GM19455 (cell line): Measurements from ENCODE around the gene OCEL1.
A peak's percentile ranks its signal among the peaks of the same experiment; 100 is the strongest.

Source experiments
- ATAC-seq: cut with Tn5 transposase; IDR thresholded peaks from one replicate; pipeline ENCODE4 v1.9.1; 2021; ENCODE audit not compliant: unreplicated experiment

Gene OCEL1

DNA sequence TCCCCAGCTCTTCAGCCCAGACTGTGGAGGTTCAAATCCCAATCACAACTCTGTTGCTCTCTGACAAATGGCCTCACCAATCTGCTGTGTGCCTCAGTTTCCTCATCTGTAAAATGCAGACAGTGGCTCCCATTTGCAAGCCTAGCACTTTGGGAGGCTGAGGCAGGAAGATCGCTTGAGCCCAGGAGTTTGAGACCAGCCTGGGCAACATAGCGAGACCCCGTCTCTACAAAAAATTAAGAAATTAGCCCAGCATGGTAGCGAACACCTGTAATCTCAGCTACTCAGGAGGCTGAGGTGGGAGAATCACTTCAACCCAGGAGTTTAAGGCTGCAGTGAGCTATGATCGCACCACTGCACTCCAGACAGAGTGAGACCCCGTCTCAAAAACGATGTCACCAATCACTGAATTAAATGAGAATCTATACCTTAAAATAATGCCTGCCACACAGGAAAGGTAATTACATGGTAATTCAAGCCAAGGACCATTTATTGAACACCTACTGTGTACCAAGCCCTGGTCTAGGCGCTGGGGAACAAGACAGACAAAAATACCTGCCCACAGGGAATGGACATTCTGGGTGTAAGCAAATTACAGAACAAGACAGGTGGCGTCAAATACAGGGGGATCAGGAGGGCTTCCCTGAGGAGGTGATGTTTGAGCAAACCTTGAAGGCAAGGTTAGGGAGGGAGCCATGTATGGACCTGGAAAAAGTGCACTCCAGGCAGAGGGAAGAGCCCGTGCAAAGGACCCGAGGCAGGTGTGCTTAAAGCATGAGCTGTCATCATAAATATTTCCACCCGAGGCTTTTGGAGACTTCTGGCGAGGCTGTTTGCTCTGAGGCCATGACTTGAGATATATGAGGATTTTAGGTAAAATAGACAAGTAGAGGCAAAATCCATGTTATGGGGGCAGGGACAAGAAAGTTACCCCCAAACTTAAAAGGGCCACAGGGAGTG lies 12.0 kb downstream of the OCEL1 start:
- ATAC-seq: no peak

DNA sequence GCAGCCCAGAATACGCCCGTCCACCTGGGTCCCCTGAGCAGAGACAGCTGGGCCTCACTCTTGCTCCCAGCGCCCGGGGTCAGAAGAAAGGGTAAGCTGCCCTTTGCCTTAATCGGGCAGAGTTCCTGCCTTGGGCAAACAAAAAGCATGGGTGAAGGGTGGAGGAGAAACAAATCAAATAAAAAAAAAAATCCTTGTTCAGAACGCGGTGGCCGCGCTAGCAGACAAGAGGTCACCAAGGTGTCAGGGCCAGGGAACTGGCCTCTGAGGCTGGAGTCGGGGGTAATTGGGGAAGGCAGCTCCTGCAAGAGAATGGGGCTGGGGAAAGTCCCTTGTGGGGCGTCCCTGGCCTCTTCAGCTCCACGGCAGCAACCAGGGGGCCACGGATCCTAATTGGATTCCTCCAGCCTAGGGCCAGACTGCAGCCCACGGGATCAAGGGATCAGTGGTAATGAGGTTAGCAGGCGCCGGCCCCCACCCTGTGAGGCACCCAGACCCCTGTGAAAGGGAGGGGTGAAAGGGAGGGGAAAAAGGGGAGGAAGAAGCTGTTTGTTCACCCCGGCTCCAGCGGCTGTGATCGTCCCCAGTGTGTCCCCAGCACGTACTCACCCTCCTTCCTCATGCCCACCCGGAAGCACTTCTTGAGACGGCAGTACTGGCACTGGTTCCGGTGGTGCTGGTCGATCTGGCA lies 14.2 kb downstream of the OCEL1 start:
- no peak for ATAC-seq

DNA sequence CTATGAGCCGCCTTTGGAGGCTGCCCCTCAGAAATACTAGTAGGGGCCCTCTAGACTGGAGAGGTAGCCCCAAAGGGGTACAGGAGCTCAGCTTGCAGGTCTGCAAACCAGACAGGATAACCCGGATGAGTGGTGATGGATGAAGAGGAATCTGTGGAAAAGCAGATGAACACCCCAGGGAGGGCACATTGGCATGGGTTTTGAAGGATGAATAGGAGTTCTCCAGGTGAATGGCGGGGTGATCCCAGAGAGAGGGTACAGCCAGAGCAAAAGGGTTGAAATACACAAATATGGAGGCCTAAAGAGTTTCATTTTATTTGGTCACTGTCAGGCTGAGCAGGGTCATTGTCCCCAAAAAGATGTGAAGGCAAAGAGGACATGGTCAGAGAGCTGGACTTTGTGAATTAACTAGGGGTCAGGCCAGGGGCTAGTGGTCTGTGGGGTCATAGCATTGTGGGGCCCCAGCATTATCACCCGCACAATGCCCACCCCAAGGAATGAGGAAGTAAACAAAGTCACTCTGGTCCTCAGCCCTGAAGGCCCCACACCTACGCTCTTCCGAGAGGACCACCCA lies 14.9 kb downstream of the OCEL1 start:
- no peak for ATAC-seq

DNA sequence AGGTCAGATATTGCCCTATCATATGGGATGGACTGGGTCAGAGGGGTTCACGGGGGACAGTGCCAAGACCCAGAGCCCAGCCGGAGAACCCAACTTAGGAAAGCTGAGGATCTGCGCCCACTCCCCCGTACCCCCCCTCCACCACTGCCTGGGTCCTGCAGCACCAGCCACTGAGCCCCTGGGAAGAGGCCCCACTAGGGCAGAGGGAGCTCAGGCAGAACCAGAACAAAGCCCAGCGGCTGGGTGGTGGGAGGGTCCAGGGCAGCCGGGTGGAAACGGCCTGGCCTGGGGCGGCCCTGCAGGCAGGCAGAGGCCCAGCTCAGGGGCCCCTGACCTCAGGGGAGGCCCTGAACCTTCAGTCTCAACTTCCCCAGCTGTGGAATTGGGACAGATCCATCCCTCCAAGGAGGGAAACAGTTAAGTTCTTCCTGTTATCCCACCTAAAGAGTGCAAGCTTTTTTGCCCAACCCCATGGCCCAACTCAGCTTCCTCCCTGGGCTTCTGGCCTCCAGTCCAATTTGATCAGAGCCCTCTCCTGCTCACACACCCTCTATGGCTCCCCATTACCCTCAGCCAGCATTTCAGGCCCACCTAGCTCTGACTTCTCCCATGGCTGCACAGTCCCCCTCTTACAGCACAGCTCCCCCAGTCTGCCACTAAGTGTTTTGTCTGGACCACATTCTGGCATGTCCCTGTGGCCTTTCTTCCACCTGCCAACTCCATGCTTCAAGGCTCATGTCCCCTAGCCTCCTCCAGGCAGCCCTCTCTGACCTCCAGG lies 16.6 kb downstream of the OCEL1 start:
- ATAC-seq: no peak

DNA sequence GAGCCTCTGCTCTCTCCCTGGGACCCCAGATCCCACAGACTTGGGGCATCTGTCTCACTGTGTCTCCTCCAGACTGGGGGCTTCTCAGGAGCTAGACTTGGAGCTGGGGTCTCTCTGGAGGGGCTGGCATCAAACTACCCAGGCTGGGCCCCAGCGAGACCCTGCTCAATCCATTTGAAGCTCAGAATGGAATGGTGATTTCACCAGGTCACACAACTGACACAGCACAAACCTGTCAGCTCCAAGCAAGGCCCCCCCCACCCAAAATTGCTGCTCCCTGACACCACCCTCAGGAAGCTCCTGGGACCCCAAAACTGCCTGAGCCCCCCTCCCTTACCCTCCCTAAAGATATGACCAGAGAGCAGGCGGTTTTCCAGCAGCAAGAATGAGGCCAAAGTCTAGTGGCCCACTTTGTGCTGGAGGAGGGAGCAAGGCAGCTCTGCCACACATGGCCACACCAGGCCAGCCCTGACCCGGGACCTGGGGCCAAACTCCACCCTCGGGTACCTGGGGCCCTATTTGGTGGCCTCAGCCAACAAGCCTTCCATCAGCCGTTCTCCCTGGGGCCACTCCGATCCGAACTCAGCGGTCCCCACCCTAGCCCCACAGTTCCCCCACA lies 17.3 kb downstream of the OCEL1 start:
- ATAC-seq: no peak

DNA sequence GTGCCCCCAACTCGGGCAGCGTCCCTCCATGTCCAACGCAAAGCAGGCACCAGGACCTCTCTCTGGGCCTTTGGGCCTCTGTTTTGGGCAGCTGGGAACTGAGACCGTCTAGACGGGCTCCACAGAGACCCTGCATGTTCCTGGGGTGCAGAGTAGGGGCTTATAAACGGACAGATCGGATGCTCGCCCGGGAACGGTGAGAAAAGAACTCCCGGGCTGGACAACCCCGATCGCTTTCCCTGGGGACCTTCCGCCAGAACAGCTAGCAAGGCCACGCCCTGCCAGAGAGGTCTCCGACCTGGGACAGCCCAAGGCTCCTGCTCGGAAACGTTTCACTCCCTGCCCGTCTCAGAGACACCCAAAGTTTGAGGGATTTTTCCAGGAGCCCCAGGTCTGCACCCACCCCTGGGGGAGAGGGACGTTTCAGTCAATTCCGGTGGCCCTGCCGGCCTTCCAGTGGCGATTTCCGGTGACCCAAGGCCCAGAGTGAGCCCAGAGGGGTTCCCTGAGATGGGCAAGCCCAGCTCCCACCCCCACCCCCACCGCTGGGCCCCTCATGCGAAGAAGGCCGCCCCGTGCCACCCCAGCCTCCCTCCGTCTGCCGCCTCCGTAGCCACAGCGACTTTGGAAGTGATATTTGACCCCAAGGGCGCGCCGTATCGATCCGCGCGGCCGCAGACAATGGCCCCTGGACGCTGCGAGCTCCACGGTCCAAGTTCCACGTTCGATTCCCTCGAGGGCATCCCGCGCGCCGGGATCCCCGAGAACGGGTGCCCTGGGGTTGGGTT lies 18.0 kb downstream of the OCEL1 start:
- ATAC-seq: no peak

DNA sequence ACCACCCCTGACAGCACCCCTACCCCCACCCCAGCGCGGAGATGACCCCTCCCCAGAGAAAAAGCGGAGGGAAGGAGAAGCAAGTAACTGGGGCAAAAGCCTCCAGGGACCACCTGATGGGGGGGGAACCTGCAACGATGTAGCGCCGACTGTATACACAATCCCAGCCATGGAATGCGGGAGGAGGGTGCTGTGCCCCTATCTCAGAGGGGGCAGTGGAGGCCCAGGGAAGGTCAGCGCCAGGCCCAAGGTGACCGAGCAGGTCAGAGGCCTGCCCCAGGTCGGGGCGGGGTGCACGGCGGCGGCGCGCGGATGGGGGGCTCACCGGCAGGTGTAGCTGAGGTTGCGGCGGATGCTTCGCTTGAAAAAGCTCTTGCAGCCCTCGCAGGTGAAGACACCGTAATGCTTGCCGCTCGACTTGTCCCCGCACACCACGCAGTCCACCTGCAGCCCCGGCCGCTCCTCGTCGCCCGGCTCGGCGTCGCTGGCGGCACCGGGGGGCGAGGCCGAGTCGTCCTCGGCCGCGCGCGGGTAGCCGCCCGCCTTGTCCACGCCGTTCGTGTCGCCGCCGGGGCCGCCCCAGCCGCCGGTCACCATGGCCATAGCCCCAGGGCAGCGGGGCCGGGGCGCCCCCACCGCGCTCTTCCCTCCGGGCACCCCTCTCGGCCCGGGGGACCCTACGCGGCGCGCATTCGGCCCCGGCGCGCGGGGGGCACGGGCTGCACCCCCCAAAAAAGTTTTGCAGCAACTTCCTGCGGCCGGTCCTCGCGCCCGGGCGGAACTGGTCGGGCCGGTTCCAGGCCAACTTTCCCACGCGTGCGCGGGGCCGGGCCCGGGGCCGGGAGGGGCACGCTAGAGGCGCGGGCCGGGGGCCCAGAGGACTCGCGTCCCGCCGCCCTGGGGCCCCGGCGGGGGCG lies 18.9 kb downstream of the OCEL1 start:
- peak; percentile 14 for ATAC-seq

DNA sequence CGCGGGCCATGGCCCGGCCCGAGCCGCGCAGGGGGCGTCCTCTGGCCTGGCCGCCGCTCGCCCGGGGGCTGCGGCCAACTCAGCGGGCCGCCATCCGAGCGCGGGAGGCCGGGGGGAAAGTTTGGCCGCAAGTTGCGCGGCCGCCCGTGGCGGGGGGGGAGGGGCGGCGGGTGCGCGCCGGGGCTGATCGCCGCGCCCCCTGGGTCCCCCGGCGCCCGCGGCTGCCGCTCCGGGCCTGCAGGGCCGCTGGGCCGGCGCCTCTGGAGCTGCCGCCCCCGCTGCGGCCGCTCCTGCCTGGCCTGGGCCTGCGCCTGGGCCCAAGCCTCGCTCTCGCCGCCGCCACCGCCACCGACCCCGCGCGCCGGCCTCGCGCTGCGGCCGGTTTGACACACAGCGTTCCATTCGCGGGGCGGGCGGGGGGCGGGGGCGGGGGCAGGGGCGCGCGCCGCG lies 19.5 kb downstream of the OCEL1 start, which contains the start of gene NR2F6:
Gene NR2F6, minus strand, starts transcription at position 385 of the 450 bp plus-strand sequence. CDS start 699 bp downstream, outside the sequence.
- no peak for ATAC-seq

DNA sequence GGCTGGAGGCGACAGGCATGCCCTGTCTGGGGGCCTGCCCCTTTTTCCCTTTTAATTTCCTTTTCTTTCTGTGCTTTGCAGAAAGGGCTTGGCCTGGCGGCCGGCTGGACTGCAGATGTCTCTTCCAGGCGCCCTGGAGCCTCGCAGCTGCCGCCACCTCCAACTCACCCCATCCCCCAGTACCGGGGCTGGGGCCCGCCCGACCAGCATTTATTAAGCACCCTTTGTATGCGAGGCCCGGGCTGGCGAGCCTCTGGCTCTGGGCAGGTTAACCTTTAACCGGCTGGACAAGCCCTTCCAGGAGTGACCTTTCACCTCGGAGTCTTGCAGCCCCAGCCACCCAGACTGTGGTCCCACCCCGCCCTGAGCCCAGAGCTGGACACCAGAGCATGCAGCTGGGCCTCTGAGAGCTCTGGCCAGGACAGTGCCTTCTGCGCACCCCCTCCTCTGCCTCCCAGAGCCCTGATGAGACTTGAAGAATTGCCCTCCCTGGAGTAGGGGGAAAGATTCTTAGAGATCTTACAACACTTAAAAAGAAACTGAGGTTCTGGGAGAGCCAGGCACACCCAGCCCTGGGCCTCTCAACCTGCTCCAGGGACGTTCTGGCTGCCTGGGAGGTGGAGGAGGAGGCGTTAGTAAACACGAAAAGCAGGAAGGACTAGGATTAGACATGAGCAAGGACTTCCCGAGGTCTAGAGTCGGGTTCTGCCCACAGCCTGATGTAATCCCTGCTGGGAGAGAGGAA lies 20.8 kb downstream of the OCEL1 start:
- no peak for ATAC-seq

DNA sequence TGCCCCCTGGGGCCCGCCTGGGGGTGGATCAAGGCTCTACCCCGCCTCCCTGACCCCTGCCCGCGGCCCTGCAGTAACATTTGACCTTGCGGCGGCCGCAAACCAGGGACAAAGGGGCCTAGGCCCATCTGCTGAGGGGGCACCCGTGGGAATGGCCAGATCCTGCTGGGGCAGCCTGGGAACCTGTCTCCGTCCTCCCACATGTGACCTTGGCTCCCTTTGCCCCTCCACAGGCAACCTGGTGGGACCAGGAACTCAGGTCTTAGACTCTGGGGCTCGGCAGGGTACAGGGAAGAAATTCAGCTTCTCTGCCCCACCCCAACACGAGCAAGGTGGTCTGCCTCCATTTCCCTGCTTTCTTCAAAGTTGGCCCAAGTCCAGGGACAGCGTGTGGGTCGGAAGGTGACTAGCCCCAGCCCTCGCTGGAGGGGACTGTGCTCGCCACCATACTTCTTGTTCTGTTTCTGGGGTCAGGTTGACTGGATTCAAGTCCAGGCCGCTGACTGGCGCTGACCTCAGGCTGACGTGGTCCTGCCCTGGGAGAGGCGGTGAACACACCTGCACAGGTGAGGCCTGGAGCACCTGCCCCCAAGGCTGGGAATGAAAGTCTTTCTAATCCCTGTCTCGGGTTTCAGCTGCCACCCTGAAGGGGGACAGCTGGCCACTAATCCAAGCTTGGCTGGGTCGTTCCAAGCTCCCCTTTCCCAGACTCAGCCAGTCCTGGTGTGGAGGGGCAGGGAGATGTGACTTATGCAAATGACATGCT lies 22.2 kb downstream of the OCEL1 start:
- no peak for ATAC-seq

DNA sequence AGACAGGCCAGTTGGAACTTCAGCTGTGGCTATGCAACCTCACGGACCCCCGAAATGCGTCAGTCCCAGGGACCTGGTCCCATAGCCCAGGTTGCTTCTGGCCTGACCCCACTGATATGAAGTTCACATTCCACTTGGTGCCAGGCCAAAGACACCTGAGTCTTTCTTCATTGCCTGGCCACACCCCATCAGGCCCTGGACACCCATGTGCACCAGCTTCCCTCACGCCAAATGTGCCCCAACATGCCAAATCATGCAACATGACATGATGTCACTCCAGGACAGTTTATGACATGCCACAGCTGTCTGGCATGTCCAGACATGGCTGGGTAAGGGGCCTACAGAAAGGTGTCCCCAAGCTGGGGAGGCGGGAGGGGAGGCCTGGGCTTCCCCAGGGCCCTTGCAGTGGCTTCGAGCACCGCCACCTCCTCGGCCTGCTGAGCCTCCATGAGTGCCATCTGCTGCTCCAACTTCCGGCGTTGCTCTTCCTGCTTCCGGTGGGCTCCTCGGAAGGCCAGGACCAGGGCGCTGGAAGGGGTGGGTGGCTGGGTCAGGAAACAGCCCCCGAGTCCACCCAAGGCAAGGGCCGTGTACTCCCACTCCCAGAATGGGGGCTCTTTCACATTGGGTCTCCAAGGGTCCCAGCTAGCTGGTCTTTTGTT lies 24.0 kb downstream of the OCEL1 start:
- ATAC-seq: no peak

DNA sequence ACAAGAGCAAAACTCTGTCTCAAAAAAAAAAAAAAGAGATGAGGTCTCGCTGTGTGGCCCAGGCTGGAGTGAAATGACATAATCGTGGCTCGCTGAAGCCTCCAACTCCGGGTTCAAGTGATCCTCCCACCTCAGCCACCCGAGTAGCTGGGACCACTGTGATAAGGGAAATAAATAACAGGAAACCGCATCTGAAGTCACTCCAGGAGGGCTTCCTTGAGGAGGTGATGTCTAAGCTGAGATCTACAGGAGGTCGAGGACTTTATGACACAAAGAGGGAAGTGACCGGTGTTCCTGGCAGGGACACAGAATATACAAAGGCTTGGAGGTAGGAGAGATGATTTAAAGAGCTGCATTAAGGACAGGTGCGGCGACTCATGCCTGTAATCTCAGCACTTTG lies 28.6 kb downstream of the OCEL1 start:
- ATAC-seq: no peak

DNA sequence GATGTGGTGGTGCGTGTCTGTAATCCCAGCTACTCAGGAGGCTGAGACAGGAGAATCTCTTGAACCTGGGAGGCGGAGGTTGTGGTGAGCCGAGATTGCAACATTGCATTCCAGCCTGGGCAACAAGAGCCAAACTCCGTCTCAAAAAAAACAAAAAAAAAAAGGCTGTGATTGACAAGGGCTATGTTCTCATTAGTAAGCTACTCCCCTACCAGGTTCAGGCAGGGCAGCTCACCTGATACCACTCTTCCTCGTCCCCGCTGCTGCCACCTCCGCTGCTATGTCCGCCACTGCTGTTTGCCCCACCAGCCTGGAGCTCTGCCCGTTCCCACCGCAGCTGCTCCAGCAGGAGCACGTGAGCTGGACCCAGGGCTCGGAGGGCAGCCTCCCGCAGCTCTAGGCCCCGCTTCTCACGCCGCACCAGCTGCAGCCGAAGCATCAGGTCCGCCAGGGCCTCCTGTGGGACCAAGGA lies 29.2 kb downstream of the OCEL1 start:
- ATAC-seq: no peak

DNA sequence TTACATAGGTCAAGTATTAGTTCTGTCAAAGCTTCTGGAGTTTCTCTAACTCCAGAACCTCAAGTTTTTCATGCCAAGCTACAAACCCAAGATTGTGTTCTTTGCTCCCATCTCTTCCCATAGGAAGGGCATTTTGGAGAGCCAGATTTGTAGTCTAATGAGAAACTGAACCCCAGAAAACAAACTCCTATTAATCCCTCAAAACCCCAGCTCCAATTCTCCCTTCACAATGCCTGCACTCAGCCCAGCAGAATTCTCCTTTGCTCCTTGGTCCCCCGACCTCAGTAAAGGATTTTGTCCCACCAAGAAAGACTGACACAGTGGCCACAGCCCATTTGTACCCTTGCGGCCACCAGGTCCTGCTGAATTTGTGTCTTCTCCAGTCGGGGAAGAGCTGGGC lies 30.1 kb downstream of the OCEL1 start:
- ATAC-seq: no peak

DNA sequence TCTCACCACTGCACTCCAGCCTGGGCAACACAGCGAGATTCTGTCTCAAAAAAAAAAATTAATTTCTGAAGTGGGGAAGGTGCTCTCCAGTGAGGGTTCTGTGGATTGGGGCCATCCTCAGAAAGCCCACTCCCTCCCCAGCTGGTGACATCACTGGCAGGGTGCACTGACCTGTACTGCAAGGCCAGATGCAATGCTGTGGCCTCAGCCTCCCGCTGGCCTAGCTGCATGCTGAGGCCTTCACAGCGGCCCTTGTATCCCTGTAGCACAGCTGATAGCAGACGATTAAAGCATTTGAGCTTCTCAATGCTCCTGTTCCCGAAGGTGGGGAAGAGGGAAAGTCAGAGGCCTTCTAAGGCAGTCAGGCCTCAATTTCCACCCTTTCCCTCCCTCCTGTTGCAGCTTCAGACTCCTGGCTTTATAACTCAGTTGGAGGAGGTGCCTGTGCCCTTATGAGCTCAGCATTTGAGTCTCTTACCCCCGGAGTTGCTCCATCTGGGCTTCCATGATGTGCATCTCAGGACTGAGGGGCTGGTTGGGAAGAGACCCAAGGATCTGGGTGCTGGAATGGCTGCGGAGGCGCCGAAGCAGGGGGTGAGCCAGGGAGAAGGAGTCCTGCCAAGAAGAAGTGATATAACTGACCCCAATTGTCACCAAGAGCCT lies 33.2 kb downstream of the OCEL1 start:
- no peak for ATAC-seq

DNA sequence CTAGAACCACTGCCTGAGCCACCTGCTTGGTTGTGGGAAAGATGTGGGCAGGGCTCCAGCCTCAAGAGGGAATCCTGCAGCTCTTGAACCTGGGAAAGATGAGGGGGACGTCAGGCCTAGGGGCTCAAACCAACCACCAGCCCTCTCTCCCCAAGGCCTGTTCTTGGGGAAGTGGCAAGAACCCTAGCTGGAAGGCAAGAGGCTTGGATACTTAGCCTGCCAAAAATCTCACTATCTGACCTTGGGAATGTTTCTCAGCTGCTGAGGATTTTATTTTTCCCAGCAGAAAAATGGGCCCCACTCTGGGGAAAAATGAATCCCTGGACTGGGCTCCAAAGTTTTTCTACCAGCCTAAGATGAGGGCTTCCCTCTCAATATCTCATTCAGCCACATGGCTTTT lies 33.9 kb downstream of the OCEL1 start:
- ATAC-seq: no peak
